HepG2 (cell line): ENCODE results near the gene ANKS4B. TPM values are rescaled to one million over a fixed set of nuclear protein-coding genes. Genes with fewer than 3 reads are reported as not detected.
A peak's percentile ranks its signal among the peaks of the same experiment; 100 is the strongest.

Source experiments
- GTF2F1 ChIP-seq: fragments of 150-350 bp; IDR thresholded peaks from 2 replicates; pipeline ENCODE4 v1.6.1; 2014; ENCODE audit warnings: low read length
- HOXA3 ChIP-seq: sonication (generic); formaldehyde crosslinking; IDR thresholded peaks from 2 replicates; pipeline ENCODE4 v1.5.0; 2020; ENCODE audit warnings: missing genetic modification reagents
- KDM4B ChIP-seq: sonication (generic); formaldehyde crosslinking; IDR thresholded peaks from 2 replicates; pipeline ENCODE4 v1.4.0; 2020; ENCODE audit warnings: missing genetic modification reagents
- NFE2 ChIP-seq: sonication (generic); formaldehyde crosslinking; IDR thresholded peaks from 2 replicates; pipeline ENCODE4 v1.4.0; 2020; ENCODE audit warnings: missing genetic modification reagents
- NFIC ChIP-seq: IDR thresholded peaks from 2 replicates; pipeline ENCODE4 v1.6.1; 2012; ENCODE audit warnings: mild to moderate bottlenecking, low read length, inconsistent platforms
- RFX1 ChIP-seq: fragments of 450-650 bp; IDR thresholded peaks from 2 replicates; pipeline ENCODE4 v1.6.1; 2017
- RXRA ChIP-seq: sonication (generic); formaldehyde crosslinking; IDR thresholded peaks from 2 replicates; pipeline ENCODE4 v1.5.1; 2020; ENCODE audit warnings: missing genetic modification reagents
- SP5 ChIP-seq: IDR thresholded peaks from 2 replicates; pipeline ENCODE4 v1.6.1; 2016; ENCODE audit warnings: low read depth, borderline replicate concordance
- ZNF20 ChIP-seq: sonication (generic); formaldehyde crosslinking; IDR thresholded peaks from 2 replicates; pipeline ENCODE4 v1.4.0; 2020; ENCODE audit warnings: mild to moderate bottlenecking, moderate library complexity, missing genetic modification reagents
- ZNF34 ChIP-seq: sonication (generic); formaldehyde crosslinking; IDR thresholded peaks from 2 replicates; pipeline ENCODE4 v1.4.0; 2020; ENCODE audit warnings: mild to moderate bottlenecking, missing genetic modification reagents, borderline replicate concordance
- ZNF605 ChIP-seq: sonication (generic); formaldehyde crosslinking; IDR thresholded peaks from 2 replicates; pipeline ENCODE4 v1.8.0; 2022; ENCODE audit warnings: mild to moderate bottlenecking, missing genetic modification reagents
- ZNF839 ChIP-seq: sonication (generic); formaldehyde crosslinking; IDR thresholded peaks from 2 replicates; pipeline ENCODE4 v1.4.0; 2020; ENCODE audit warnings: missing genetic modification reagents, mild to moderate bottlenecking, borderline replicate concordance
- polyA plus RNA-seq, 8 experiments: library from polyadenylated mRNA; depleted of rRNA in 3 of 8; stranded (reverse) in 7 of 8; unstranded in 1 of 8; fragments of >200 nt; fragmentation: Illumina TruSeq in 4 of 8; extraction: Trizol in 4 of 8; gene quantifications; 2 replicates each; pipeline versions ENCODE4 v1.2.1 to v1.2.3, GENCODE V29; 2011 to 2016; ENCODE audit warnings: low read depth in 4 of 8, missing spikeins in 1 of 8, mixed read lengths in 1 of 8; ENCODE audit not compliant: insufficient read depth in 1 of 8
- total RNA-seq, 5 experiments: library from RNA; depleted of rRNA; stranded (reverse); fragments of >200 nt; fragmentation: Illumina TruSeq; extraction: Trizol; gene quantifications; 2 replicates each; pipeline ENCODE4 v1.2.3, GENCODE V29; 2016; ENCODE audit warnings: low read depth in 1 of 5
- TF ChIP-seq, protein P1 (sequence below): IDR thresholded peaks from 2 replicates; pipeline ENCODE4 v1.6.1; 2016; ENCODE audit warnings: missing biosample characterization, missing genetic modification reagents, low read depth
- TF ChIP-seq, protein P2 (sequence below): sonication (generic); formaldehyde crosslinking; IDR thresholded peaks from 2 replicates; pipeline ENCODE4 v1.5.0; 2020; ENCODE audit warnings: mild to moderate bottlenecking, missing genetic modification reagents, borderline replicate concordance
- TF ChIP-seq, protein P3 (sequence below): sonication (generic); formaldehyde crosslinking; IDR thresholded peaks from 2 replicates; pipeline ENCODE4 v1.4.0; 2020; ENCODE audit warnings: missing genetic modification reagents, borderline replicate concordance
- TF ChIP-seq, protein P4 (sequence below): sonication (generic); formaldehyde crosslinking; IDR thresholded peaks from 2 replicates; pipeline ENCODE4 v1.8.0; 2022; ENCODE audit warnings: mild to moderate bottlenecking, missing genetic modification reagents
- TF ChIP-seq, protein P5 (sequence below): sonication (generic); formaldehyde crosslinking; IDR thresholded peaks from 2 replicates; pipeline ENCODE4 v1.4.0; 2020; ENCODE audit warnings: missing genetic modification reagents

The ANKS4B gene
- total and polyA plus RNA-seq, 2 of the 13 experiments (the other 11 are each of a cell fraction or from before 2014, with no cell fraction given): 6.5 to 30.0 TPM

DNA sequence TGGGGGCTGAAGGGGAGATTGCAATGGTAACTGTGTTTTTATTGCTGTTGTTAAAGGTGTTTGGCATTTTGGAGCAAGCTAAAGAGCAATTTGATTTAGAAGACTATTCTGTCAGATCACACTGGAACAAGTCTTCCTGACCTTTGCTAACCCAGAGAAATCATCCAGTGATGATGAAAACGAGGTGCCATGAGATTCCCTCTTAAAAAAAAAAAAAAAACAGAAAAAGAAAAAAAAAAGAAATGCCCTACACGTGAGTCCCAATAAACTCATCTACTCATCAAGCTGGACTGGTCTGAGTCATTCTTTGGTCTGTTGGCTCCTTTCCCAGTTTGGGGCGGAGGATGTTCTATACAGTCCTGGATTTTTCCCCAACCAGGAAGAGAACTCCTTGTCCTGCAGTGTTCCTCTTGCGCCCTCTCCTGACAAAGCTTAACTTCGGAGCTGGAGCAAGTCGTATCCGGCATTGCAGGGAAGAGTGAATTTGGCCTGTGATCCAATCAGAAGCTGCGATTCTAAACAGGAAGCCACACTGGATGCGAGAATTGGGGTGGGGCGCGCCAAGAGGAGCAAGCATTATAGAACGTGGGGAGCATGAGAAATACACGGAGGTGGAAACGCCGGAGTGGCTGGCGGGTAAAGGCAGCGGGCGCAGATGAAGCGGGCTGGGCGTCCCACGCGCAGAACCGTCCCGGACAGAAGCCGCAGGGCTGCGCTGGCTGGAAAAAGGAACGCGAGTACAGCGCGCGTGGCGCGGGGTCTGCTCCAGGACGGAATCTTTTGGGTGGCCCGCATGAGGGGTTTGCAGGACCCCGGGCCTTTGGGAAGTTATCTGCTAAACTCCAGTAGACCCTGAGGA, 67.0 kb downstream of the ANKS4B start (continued):
- TF ChIP-seq, protein P1, sequence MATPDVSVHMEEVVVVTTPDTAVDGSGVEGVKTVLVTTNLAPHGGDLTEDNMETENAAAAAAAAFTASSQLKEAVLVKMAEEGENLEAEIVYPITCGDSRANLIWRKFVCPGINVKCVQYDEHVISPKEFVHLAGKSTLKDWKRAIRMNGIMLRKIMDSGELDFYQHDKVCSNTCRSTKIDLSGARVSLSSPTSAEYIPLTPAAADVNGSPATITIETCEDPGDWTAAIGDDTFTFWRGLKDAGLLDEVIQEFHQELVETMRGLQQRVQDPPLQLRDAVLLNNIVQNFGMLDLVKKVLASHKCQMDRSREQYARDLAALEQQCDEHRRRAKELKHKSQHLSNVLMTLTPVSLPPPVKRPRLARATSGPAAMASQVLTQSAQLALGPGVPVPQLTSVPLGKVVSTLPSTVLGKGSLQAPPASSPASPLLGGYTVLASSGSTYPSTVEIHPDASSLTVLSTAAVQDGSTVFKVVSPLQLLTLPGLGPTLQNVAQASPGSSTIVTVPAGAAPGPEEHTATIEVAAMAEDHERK: no peak
- TF ChIP-seq ZNF605: peak; percentile 88
- TF ChIP-seq, protein P2, sequence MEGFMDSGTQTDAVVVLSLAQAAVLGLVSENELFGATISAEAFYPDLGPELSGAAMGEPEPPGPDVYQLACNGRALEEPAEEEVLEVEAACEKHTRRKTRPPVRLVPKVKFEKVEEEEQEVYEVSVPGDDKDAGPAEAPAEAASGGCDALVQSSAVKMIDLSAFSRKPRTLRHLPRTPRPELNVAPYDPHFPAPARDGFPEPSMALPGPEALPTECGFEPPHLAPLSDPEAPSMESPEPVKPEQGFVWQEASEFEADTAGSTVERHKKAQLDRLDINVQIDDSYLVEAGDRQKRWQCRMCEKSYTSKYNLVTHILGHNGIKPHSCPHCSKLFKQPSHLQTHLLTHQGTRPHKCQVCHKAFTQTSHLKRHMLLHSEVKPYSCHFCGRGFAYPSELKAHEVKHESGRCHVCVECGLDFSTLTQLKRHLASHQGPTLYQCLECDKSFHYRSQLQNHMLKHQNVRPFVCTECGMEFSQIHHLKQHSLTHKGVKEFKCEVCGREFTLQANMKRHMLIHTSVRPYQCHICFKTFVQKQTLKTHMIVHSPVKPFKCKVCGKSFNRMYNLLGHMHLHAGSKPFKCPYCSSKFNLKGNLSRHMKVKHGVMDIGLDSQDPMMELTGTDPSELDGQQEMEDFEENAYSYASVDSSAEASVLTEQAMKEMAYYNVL (CRISPR knock-in tag): peak; percentile 74
- TF ChIP-seq NFIC: peak; percentile 87
- TF ChIP-seq, protein P3, sequence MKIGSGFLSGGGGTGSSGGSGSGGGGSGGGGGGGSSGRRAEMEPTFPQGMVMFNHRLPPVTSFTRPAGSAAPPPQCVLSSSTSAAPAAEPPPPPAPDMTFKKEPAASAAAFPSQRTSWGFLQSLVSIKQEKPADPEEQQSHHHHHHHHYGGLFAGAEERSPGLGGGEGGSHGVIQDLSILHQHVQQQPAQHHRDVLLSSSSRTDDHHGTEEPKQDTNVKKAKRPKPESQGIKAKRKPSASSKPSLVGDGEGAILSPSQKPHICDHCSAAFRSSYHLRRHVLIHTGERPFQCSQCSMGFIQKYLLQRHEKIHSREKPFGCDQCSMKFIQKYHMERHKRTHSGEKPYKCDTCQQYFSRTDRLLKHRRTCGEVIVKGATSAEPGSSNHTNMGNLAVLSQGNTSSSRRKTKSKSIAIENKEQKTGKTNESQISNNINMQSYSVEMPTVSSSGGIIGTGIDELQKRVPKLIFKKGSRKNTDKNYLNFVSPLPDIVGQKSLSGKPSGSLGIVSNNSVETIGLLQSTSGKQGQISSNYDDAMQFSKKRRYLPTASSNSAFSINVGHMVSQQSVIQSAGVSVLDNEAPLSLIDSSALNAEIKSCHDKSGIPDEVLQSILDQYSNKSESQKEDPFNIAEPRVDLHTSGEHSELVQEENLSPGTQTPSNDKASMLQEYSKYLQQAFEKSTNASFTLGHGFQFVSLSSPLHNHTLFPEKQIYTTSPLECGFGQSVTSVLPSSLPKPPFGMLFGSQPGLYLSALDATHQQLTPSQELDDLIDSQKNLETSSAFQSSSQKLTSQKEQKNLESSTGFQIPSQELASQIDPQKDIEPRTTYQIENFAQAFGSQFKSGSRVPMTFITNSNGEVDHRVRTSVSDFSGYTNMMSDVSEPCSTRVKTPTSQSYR: peak; percentile 26; the same call in 1 of the 2 replicates
- TF ChIP-seq ZNF839 (CRISPR knock-in tag): 0 out of 2 replicates have a peak, but pooled peaks have one; percentile 46
- TF ChIP-seq RXRA (CRISPR knock-in tag): no peak; the same call in none of the 2 replicates
- no peak for TF ChIP-seq NFE2 (CRISPR knock-in tag)
- no peak for TF ChIP-seq ZNF20 (CRISPR knock-in tag)
- TF ChIP-seq HOXA3 (CRISPR knock-in tag): peak; percentile 80
- peak; percentile 86 for TF ChIP-seq SP5
- TF ChIP-seq RFX1: no peak
- 0 out of 2 replicates have a peak, but pooled peaks have one; percentile 18 for TF ChIP-seq ZNF34 (CRISPR knock-in tag)
- TF ChIP-seq, protein P4, sequence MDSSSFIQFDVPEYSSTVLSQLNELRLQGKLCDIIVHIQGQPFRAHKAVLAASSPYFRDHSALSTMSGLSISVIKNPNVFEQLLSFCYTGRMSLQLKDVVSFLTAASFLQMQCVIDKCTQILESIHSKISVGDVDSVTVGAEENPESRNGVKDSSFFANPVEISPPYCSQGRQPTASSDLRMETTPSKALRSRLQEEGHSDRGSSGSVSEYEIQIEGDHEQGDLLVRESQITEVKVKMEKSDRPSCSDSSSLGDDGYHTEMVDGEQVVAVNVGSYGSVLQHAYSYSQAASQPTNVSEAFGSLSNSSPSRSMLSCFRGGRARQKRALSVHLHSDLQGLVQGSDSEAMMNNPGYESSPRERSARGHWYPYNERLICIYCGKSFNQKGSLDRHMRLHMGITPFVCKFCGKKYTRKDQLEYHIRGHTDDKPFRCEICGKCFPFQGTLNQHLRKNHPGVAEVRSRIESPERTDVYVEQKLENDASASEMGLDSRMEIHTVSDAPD (CRISPR knock-in tag): peak; percentile 27; the same call in 1 of the 2 replicates
- TF ChIP-seq, protein P5, sequence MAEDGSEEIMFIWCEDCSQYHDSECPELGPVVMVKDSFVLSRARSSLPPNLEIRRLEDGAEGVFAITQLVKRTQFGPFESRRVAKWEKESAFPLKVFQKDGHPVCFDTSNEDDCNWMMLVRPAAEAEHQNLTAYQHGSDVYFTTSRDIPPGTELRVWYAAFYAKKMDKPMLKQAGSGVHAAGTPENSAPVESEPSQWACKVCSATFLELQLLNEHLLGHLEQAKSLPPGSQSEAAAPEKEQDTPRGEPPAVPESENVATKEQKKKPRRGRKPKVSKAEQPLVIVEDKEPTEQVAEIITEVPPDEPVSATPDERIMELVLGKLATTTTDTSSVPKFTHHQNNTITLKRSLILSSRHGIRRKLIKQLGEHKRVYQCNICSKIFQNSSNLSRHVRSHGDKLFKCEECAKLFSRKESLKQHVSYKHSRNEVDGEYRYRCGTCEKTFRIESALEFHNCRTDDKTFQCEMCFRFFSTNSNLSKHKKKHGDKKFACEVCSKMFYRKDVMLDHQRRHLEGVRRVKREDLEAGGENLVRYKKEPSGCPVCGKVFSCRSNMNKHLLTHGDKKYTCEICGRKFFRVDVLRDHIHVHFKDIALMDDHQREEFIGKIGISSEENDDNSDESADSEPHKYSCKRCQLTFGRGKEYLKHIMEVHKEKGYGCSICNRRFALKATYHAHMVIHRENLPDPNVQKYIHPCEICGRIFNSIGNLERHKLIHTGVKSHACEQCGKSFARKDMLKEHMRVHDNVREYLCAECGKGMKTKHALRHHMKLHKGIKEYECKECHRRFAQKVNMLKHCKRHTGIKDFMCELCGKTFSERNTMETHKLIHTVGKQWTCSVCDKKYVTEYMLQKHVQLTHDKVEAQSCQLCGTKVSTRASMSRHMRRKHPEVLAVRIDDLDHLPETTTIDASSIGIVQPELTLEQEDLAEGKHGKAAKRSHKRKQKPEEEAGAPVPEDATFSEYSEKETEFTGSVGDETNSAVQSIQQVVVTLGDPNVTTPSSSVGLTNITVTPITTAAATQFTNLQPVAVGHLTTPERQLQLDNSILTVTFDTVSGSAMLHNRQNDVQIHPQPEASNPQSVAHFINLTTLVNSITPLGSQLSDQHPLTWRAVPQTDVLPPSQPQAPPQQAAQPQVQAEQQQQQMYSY: peak; percentile 88
- TF ChIP-seq GTF2F1: no peak
- peak; percentile 97; the same call in 1 of the 2 replicates for TF ChIP-seq KDM4B (CRISPR knock-in tag)
